8988T (cell line): ENCODE results near the gene OBP2B.
A peak's percentile ranks its signal among the peaks of the same experiment; 100 is the strongest.
"Not testable (repeated sequence)": the region's sequence is repeated elsewhere in the genome, so short reads cannot be mapped to it uniquely, and the experiment has no call there.

Experiments
- DNase-seq: peaks from one replicate; pipeline ENCODE4 v3.0.0; 2011

OBP2B gene, protein sequence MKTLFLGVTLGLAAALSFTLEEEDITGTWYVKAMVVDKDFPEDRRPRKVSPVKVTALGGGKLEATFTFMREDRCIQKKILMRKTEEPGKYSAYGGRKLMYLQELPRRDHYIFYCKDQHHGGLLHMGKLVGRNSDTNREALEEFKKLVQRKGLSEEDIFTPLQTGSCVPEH

DNA sequence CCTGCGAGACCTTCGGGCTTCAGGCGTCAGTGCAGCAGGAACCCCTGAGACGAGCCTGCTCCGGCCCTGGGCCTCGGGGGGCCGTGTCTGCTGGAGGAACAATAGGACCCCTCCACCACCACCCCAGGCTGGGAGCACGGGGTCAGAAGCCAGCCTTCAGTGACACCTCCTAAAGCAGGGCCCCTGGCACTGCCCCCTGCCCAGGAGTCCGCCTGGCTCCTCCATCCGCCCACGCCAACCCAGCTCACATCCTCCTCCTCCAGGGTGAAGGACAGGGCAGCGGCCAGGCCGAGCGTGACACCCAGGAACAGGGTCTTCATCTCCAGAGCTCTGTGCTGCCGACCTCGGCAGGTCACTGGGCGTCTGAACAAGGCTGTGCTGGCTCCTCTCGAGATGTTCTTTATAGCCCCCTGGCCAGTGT is at the start of gene OBP2B:
Gene OBP2B (minus strand): TSS at position 371 of the 421 bp plus-strand sequence. CDS start 51 bp downstream, at position 320.
- DNase-seq = not testable (repeated sequence)

DNA sequence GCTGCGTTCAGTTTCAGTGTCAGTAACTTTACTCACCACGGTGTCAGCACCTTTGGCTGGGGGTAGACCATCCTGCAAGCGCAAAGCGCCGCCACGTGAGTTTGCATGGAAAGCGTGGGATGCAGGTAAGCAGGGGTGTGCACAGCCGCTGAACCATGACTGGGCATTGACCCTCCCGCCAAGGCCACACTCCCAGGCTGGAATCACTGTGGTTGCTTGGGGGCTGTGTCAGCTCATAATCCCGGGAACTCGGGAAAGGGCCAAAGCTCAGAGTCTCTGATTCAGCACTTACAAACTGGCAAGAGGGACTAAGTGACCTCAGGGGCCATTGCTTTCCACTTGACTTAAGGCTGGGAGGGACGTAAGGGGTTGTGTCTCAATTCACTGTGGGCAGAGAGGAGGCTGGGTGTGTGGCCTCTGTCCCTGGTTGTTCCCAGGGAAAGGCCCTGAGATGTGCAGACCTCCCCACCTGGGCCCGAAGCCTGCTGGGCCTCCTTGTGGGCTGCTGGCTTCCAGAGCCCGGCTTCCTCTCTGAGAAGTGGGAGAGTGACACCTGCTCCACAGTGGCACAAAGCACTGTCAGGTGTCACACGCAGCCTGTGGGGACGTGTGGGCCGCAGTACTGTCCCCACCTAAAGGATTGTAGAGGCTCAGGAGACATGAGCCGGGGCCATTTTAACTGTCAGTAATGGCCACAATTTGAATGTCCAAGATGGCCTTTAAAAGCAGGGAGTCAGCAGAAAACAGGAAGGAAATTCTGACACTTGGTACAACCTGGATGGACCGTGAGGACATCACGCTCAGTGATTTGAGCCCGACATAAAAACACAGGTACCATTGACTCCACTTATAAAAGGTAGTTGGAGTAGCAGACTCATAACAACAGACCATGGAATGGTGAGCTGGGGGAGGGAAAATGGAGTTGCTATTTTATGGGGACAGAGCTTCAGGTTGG is 49.3 kb upstream of the OBP2B start:
- DNase-seq = no peak

DNA sequence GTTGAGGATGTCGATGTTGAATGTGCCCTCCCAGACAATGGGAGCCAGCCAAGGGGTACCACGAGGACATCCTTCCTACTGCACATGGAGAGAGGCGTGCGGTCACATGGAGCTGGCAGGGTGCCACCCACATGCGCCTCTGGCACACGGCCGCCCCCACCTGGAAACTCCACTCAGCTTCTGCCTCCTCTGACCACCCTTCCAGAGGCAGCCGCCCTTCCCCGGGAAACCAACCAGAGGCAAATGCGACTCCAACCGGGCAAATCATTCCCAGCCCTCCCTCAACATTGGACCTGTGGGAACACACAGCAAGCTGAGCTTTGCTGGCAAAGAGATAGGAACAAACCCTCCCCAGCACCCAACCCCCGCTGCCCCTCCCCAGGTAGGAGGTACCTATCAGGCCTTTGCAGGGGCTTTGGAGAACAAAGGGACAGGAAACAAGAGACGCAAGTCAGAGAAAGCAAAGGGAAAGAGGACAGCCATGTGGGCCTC is 48.5 kb upstream of the OBP2B start:
- DNase-seq = no peak

DNA sequence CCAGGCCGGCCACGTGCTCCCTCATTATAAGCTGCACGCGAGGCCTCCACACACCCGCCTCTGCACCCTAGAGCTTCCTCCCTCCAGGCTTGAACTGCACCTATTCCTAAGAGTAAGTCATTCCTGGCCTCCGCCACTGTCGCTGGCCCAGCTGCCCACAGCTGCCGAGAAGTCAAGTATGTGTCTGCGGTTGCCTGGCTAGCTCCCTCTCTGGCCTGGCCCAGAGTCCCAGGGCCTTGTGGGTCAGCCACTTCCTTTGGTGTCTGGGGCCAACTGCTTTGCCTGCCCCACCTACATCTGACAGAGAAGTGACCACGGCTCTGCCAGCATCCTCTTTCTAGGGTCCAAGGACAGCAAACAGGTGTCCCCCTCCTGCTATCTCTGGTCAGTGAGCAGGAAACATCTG is 47.6 kb upstream of the OBP2B start:
- no peak for DNase-seq

DNA sequence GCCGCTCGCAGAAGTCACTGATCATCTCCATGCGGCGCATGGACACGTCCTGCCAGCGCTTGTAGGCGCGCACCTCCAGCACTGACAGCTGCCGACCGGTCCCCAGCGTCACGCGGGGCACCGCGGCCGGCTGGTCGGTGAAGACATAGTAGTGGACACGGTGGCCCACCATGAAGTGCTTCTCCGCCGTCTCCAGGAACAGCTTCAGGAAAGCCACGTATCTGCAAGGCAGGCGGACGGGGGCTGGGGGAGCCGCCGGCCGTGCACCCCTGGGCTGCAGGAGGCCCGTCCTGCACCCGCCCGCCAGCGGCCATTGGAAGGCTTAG is 47.0 kb upstream of the OBP2B start:
- DNase-seq = no peak

DNA sequence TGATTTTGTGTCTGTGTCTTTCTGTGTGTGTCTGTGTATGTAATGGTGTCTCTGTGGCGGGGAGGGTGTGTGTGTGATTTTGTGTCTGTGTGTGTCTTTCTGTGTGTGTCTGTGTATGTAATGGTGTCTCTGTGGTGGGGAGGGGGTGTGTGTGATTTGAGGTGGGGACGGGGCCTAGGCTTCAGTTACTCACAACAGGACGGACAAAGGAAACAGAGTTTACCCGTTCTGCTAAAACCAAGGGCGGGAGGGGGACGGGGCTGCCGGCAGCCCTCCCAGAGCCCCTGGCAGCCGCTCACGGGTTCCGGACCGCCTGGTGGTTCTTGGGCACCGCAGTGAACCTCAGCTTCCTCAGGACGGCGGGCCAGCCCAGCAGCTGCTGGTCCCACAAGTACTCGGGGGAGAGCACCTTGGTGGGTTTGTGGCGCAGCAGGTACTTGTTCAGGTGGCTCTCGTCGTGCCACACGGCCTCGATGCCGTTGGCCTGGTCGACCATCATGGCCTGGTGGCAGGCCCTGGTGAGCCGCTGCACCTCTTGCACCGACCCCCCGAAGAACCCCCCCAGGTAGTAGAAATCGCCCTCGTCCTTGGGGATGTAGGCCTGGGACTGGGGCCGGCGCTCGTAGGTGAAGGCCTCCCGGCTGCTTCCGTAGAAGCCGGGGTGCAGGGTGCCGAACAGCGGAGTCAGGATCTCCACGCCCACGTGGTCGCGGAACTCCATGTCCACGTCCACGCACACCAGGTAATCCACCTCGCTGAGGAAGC is 46.5 kb upstream of the OBP2B start:
- no peak for DNase-seq

DNA sequence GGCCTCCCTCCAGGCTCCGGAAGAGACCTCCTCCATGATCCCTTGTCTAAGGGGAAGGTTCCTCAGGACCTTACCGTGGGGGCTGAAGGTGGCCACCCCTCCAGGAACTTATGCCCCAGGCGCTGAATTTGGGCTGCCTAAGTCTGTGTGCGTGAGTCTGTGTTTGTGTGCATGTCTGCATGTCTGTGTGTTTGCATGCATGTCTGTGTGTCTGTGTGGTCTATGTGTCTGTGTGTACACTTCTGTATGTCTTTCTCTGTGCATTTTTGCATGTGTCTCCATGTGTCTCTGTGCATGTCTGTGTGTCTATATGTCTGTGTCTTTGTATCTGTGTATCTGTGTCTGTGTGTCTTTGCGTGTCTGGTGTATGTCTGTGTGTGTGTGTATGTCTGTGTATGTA is 45.4 kb upstream of the OBP2B start:
- DNase-seq = no peak

DNA sequence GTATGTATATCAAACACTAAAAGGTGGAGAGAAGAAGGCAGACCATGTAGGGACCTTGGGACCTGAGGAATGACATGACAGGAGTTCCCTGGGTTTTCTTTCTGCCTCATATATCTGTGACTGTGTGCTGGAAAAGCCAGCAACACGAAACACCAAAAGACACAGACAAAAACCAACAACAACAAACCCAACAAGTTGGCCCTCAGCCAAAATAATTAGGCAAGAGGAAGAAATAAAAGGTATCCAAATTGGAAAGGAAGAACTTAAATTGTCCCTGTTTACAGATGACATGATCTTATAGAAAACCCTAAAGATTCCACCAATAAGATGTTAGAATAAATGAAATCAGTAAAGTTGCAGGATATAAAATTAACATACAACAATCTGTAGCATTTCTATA is 44.2 kb upstream of the OBP2B start:
- no peak for DNase-seq

DNA sequence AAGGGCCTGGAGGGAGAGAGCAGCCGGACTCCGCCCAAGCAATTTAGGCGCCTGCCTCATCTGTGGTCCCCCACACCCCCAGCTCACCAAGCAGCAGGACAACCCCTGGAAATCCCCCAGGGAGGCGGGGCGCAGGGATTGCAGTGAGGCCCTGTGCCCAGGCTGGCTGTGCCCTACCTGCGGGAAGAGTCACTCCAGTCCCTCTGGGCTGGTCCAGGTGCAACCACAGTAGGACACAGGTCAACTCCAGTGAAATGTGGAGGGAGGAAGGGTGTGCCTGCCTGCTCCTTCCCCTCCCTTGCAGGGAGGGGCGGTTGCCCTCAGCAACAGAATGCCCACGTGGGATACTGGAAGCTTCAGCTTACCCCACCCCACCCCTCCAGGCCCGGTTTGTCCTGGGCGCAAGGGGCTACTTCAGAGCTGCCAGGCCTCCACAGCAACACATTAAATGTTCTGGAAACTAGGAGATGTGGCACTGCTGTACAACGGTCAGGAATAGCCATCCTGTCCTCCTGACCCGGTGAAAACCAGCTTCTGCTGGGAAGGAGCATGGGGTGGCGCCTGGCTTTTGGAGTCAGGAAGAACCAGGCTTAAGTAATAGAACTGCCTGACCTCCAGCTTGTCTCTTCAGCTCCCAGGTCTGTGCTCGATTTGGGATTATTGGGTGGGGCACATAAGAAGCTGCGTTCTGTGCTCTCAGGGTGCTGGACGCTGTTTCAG is 43.4 kb upstream of the OBP2B start:
- DNase-seq = no peak

DNA sequence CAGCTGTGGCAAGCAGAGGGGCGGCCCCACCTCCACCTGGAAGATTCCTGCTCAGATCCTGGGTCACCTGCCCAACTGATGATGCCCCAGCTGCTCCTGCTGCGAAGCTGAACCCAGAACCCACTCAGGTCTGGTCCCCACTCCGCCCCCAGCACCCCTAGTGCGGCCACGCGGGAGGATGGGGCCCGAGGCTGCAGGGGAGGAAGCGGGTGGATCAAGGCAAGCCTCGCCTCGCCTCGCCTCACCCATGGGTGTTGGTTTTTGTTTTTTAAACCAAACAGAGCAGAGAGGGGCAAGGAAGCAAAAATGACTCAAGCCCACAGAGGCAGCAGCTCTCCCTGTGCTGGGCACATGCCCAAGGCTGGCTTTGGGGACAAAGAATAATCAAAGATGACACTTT is 42.7 kb upstream of the OBP2B start:
- DNase-seq = no peak

DNA sequence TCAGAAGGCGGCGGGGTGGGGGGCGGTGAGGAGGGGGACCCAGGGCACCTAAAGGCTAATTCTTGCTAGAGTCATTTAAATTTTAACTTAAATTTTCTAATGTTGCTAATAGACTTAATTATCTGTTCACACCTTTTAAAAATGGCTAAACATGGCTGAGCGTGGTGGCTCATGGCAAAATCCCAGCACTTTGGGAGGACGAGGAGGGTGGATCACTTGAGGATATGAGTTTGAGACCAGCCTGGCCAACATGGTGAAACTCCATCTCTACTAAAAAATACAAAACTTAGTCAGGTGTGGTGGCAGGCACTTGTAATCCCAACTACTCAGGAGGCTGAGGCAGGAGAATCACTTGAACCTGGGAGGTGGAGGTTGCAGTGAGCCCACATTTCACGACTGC is 42.2 kb upstream of the OBP2B start:
- DNase-seq = not testable (repeated sequence)

DNA sequence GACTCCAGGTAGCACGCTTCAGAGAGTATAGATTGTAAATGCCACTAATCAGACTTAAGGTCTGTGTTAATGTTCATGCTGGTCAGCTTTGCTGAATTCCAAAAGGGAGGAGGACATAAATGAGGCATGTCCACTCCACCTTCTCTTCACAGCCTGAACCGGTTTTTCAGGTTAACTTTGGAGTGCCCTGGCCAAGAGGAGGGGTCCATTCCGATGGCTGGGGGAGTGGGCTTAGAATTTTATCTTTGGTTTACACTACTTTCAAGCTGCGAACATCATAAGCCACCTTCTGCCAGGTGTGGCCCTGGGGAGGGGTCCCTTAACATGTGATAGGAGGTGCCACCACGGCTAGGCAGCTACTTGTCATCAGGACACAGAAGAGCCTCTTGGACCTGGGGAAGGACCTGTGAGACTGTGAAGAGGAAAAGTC is 41.7 kb upstream of the OBP2B start:
- DNase-seq = no peak

DNA sequence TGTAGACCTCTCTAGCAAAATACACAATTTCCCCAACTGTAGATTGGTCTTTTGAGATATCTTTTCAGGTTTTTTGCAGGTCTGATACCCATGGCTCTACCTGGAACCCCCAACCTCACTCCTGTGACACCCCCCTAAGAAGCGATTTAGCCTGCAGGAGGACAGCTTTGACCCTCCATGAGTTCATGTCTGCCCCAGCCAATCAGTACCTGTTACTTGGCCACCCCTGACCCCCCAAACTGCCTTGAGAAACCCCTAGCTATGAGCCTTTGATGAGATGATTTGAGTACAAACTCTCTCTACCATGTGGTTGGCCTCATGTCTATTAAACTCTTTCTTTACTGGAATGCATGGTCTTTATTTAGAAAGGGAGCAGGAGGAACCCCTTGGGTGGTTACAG is 40.3 kb upstream of the OBP2B start:
- no peak for DNase-seq

DNA sequence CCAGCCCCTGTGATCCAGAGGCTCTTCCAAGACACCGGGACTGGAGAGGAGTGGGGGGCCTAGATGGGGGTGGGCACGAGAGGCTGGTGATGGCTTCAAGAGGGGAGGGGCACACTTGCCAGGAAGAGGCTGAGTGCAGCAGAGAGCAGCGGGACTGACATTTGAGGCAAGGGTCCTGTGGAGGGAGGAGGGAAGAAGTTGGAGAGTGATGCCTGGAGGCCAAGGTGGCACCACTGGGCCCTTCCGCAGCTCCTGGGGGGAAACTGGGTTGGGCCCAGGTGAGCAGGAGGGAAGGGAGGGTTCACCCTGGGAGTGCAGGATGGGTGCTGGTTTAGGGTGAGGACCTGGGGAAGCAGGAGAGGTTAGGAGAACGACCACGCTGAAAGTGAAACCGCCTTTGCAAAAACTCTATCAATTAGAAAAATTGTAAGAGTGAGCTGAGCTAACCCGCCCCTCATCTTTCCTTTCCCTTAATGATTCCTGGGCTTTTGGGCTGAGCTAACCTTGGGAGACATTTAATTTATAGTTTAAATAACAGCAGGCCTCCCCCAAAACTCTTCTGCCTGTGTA is 39.8 kb upstream of the OBP2B start:
- no peak for DNase-seq

DNA sequence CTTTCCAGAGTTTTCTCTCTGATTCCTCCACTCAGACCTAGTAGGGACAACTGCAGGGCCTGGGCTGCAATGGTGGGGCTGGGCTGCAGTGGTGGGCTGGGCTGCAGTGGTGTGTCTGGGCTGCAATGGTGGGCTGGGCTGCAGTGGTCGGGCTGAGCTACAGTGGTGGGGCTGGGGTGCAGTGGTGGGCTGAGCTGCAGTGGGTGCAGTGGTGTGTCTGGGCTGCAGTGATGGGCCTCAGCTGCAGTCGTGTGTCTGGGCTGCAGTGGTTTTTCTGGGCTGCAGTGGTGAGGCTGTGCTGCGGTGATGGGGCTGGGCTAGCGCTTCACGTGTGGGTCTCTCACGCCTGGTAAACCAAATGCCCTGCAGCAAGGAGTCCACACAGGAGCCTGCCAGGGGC is 38.6 kb upstream of the OBP2B start:
- no peak for DNase-seq

DNA sequence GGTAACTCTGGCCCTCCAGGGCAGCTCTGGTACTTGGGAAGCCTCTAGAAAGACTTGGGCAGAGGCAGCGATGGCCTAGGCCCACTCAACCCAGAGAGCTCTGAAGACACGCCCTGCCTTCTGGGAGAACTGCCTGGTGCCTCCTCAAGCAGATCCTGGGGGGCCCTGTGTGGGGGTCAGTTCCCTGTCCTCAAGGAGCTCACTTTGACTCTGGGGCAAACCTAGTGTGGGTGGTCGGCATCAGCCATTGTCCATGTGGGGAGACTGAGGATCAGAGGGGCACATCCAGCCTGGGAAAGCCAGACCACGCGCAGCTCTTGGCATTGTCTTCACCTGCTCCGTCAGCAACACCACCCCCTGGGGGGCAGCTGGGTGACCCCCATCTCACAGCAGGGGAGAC is 37.9 kb upstream of the OBP2B start:
- no peak for DNase-seq

DNA sequence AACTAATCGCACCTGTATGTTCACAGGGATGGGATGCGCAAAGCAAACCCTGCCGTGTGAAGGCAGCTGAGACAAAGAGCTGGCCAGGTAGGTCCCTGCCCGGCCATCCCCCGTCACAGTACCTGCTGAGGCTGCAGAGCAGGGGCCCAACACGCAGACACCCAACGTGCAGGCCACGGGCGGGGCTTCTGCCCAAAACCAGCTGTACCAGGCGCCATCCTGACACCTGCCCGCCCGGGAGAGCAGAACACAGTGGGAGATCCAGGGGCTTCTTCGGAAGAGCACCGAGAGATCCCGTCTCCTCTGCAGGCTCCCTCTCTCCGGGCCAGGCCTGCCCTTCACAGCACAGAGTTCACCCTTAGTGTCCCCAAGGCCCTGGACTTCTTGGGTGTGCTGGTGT is 37.5 kb upstream of the OBP2B start:
- no peak for DNase-seq

DNA sequence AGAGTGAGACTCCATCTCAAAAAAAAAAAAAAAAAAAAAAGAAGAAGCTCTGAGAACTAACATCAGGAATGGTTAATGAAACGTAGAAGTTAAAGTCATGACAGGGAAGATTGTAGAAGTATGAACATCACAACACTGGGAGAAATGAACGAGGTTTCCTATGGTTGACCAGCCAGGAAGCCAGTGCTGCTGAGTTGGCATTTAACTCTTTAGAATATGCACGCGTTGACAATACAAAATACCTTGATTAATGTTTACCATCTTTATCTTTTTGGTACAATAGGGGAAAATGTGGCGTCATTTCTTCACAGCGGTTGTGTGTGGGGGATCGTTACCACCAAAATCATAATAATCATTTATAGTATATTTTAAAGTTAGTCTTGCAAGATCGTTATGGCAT is 33.9 kb upstream of the OBP2B start:
- DNase-seq = no peak

DNA sequence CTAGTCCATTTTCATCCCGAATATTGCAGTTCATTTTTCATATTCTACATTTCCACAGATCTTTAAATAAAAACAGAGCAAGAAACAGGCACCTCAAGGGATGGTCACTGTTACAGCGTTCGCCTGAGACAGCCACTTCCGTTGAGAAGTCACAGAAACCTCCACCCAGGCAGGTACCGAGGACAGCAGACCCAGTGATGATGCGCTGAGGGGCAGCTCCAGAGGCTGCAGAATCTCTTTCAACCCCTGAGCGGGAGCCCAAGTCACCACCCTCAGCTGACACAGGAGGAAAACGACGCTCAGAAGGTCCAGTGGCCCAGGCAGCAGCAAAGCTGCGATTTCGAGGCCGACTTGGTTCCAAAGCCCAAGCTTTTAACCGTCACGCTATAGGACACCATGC is 33.2 kb upstream of the OBP2B start:
- DNase-seq = no peak

DNA sequence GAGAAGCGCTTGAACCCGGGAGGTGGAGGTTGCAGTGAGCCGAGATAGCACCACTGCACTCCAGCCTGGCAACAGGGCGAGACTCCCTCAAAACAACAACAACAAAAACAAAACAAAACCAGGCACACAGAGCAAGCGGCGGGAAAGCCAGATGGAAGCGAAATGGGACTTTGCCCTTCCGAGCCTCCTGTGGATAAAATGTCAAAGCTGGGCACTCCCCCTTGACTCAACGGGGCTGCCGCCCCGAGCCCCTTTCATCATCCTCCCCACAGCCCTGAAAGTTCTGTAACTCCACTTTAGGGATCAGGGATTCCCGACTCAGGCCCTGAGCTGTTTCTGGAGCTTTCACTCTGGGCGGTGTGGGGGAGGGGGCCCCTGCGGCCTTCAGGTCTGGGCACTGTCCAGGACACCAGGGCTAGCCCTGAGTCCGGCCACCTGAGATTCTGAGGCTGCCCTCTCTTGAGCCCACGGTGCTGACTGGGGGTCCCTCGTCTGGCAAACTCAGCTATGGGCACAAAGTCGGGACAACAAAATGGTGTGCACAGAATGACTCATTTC is 30.6 kb upstream of the OBP2B start:
- no peak for DNase-seq

DNA sequence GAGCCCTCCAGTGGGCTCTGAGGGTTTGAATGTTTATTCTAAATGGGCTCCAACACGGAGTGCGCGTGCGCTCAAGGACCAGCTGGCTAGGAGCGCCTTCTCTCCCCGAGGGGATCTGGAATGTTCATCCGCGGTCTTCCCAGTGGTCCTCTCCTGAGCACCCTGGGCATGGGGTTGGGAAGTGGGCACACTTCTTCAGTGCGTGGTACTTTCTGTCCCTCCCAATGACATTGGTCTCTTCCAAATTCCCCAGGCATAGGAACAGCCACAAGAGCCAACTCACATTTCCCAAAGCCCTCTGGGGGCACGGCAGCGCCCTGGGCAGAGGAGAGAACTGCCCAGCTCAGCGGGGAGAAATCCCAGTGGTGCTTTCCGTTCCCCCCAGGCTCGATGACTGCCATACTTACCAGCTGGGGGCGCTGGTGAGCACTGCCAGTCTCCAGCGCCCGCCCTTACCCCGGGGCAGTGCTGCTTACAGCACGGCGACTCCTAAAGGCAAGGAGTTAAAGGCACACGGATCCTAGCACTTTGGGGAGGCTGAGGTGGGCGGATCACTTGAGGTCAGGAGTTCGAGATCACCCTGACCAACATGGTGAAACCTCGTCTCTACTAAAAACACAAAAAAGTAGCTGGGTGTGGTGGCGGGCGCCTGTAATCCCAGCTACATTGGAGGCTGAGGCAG is 29.9 kb upstream of the OBP2B start:
- DNase-seq = peak; percentile 97
